ENCODE measurements around the gene GPR78. TPM values are rescaled to one million over a fixed set of nuclear protein-coding genes. Genes with fewer than 3 reads are reported as not detected.

The GPR78 gene
- total and polyA plus RNA-seq, 2 of the 13 experiments (the other 11 are each of a cell fraction or from before 2014, with no cell fraction given), result 0.01 to 0.07 TPM

DNA sequence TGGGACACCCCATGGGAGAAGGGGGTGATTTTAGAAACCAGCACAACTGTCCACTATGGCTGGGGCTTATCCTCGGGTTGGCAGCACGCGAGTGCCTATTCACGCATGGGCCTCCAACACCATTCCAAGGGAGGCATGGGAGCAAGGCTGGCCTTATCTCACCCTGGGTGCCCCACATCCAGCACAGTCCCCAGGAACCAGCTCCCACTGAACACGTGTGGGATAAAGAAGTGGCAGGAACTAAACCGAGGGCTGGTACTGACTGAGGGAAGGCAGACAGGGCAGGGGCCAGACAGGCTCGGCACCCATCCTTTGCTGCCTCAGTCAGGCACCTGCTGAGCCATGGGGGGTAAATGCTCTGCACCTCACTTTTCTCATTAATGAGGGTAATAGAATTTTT is 43.7 kb upstream of the GPR78 start:
- Histone ChIP-seq H3K9ac (ENCODE audit: insufficient read depth, low read depth, low read length) (no peak overlapping the region), H2AFZ (ENCODE audit: low read length) (no peak overlapping the region), H3K27ac (ENCODE audit: extremely low read length, insufficient read depth, low read length) (no peak overlapping the region), H3K4me2 (ENCODE audit: low read depth, low read length) (no peak overlapping the region), H3K4me3 (replicated peaks in 1 of 3; ENCODE audit: insufficient read depth in 1 of 3, low read depth in 2 of 3, low read length in 3 of 3) (no peak overlapping the region), H3K36me3 (replicated peaks in 1 of 2; ENCODE audit: control insufficient read depth in 1 of 2, insufficient read depth in 2 of 2, low read length in 2 of 2) (no peaks in the 10 kb centered on the region), H3K4me1 (ENCODE audit: insufficient read depth, low read length) (no peaks in the 10 kb centered on the region), H4K20me1 (ENCODE audit: insufficient read depth, low read length) (no peaks in the 10 kb centered on the region), H3K79me2 (ENCODE audit: insufficient read depth, low read length) (no peaks in the 10 kb centered on the region), H3K9me3 (ENCODE audit: low read length) (no peaks in the 10 kb centered on the region), H3K27me3 (ENCODE audit: control insufficient read depth in 1 of 2, insufficient read depth in 2 of 2, low read length in 2 of 2) (peaks cover 0 to 11% of the 10 kb centered on the region in 2 experiments; a peak in 2 of 5 replicates)
- no TSS peak for BruUV-seq (replicated peaks)
- in situ Hi-C loops (cut with HindIII; ENCODE audit: extremely low pct_ligation_motif_present, low pct_unique_long_range_greater_than_20kb) (no loop called here), intact Hi-C loops (cut with micrococcal nuclease; ENCODE audit: unreplicated experiment) (no loop called here)
- WGBS (ENCODE audit: low lambda C conversion rate), result 68% methylated on average over 5 of the region's 7 CpGs
- ATAC-seq (no peak), DNase-seq (ENCODE audit: low spot score) (no peak), FAIRE-seq (no peak)
- ChIA-PET POLR2A (no interaction called here), CTCF (ENCODE audit: low intra/inter-chr PET ratio, low total read pairs) (no interaction called here)
- TF ChIP-seq, protein P1, sequence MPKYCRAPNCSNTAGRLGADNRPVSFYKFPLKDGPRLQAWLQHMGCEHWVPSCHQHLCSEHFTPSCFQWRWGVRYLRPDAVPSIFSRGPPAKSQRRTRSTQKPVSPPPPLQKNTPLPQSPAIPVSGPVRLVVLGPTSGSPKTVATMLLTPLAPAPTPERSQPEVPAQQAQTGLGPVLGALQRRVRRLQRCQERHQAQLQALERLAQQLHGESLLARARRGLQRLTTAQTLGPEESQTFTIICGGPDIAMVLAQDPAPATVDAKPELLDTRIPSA (CRISPR knock-in tag; IDR thresholded peaks at IDR 0.05; ENCODE audit: borderline replicate concordance), result no peak
- TF ChIP-seq, protein P2, sequence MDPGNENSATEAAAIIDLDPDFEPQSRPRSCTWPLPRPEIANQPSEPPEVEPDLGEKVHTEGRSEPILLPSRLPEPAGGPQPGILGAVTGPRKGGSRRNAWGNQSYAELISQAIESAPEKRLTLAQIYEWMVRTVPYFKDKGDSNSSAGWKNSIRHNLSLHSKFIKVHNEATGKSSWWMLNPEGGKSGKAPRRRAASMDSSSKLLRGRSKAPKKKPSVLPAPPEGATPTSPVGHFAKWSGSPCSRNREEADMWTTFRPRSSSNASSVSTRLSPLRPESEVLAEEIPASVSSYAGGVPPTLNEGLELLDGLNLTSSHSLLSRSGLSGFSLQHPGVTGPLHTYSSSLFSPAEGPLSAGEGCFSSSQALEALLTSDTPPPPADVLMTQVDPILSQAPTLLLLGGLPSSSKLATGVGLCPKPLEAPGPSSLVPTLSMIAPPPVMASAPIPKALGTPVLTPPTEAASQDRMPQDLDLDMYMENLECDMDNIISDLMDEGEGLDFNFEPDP (CRISPR knock-in tag; conservative IDR thresholded peaks at IDR 0.05), result no peak
- TF ChIP-seq ZFYVE20 (CRISPR knock-in tag; IDR thresholded peaks at IDR 0.05; ENCODE audit: borderline replicate concordance, low read depth), result no peak
- TF ChIP-seq ATM (IDR thresholded peaks at IDR 0.05; ENCODE audit: borderline replicate concordance), result no peak
- no peak for TF ChIP-seq ETV5 (CRISPR knock-in tag; IDR thresholded peaks at IDR 0.05; ENCODE audit: borderline replicate concordance)
- TF ChIP-seq, protein P3, sequence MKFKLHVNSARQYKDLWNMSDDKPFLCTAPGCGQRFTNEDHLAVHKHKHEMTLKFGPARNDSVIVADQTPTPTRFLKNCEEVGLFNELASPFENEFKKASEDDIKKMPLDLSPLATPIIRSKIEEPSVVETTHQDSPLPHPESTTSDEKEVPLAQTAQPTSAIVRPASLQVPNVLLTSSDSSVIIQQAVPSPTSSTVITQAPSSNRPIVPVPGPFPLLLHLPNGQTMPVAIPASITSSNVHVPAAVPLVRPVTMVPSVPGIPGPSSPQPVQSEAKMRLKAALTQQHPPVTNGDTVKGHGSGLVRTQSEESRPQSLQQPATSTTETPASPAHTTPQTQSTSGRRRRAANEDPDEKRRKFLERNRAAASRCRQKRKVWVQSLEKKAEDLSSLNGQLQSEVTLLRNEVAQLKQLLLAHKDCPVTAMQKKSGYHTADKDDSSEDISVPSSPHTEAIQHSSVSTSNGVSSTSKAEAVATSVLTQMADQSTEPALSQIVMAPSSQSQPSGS (CRISPR knock-in tag; IDR thresholded peaks at IDR 0.05), result no peak
- TF ChIP-seq ZNF841 (CRISPR knock-in tag; IDR thresholded peaks at IDR 0.05; ENCODE audit: borderline replicate concordance), result no peak
- TF ChIP-seq, protein P4, sequence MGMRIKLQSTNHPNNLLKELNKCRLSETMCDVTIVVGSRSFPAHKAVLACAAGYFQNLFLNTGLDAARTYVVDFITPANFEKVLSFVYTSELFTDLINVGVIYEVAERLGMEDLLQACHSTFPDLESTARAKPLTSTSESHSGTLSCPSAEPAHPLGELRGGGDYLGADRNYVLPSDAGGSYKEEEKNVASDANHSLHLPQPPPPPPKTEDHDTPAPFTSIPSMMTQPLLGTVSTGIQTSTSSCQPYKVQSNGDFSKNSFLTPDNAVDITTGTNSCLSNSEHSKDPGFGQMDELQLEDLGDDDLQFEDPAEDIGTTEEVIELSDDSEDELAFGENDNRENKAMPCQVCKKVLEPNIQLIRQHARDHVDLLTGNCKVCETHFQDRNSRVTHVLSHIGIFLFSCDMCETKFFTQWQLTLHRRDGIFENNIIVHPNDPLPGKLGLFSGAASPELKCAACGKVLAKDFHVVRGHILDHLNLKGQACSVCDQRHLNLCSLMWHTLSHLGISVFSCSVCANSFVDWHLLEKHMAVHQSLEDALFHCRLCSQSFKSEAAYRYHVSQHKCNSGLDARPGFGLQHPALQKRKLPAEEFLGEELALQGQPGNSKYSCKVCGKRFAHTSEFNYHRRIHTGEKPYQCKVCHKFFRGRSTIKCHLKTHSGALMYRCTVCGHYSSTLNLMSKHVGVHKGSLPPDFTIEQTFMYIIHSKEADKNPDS (CRISPR knock-in tag; IDR thresholded peaks at IDR 0.05), result no peak
- no peak for TF ChIP-seq REPIN1 (CRISPR knock-in tag; IDR thresholded peaks at IDR 0.05; ENCODE audit: borderline replicate concordance, low read depth)
- TF ChIP-seq ZNF326 (CRISPR knock-in tag; IDR thresholded peaks at IDR 0.05; ENCODE audit: borderline replicate concordance), result no peak
- no peak for TF ChIP-seq KDM5B (CRISPR knock-in tag; IDR thresholded peaks at IDR 0.05; ENCODE audit: borderline replicate concordance)
- TF ChIP-seq, protein P5, sequence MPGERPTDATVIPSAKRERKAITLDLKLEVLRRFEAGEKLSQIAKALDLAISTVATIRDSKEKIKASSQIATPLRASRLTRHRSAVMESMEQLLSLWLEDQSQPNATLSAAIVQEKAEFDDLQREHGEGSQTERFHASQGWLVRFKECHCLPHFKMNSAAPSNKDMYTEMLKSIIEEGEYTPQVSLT (CRISPR knock-in tag; IDR thresholded peaks at IDR 0.05; ENCODE audit: borderline replicate concordance, low read depth), result no peak
- TF ChIP-seq, protein P6, sequence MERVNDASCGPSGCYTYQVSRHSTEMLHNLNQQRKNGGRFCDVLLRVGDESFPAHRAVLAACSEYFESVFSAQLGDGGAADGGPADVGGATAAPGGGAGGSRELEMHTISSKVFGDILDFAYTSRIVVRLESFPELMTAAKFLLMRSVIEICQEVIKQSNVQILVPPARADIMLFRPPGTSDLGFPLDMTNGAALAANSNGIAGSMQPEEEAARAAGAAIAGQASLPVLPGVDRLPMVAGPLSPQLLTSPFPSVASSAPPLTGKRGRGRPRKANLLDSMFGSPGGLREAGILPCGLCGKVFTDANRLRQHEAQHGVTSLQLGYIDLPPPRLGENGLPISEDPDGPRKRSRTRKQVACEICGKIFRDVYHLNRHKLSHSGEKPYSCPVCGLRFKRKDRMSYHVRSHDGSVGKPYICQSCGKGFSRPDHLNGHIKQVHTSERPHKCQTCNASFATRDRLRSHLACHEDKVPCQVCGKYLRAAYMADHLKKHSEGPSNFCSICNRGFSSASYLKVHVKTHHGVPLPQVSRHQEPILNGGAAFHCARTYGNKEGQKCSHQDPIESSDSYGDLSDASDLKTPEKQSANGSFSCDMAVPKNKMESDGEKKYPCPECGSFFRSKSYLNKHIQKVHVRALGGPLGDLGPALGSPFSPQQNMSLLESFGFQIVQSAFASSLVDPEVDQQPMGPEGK (CRISPR knock-in tag; IDR thresholded peaks at IDR 0.05), result no peak
- no peak for TF ChIP-seq GATAD1 (CRISPR knock-in tag; IDR thresholded peaks at IDR 0.05)
- no peak for TF ChIP-seq ZNF782 (CRISPR knock-in tag; IDR thresholded peaks at IDR 0.05; ENCODE audit: borderline replicate concordance)
- TF ChIP-seq ZNF337 (CRISPR knock-in tag; IDR thresholded peaks at IDR 0.05; ENCODE audit: borderline replicate concordance, low read depth), result no peak
- no peak for TF ChIP-seq ZNF775 (CRISPR knock-in tag; IDR thresholded peaks at IDR 0.05; ENCODE audit: borderline replicate concordance)
